HG03432 (cell line): Measurements from ENCODE around the gene HOXA10.

Experiments used
- ATAC-seq: cut with Tn5 transposase; IDR thresholded peaks from one replicate; pipeline ENCODE4 v1.9.1; 2021; ENCODE audit warnings: mild to moderate bottlenecking, moderate library complexity; ENCODE audit not compliant: unreplicated experiment

HOXA10 gene

DNA sequence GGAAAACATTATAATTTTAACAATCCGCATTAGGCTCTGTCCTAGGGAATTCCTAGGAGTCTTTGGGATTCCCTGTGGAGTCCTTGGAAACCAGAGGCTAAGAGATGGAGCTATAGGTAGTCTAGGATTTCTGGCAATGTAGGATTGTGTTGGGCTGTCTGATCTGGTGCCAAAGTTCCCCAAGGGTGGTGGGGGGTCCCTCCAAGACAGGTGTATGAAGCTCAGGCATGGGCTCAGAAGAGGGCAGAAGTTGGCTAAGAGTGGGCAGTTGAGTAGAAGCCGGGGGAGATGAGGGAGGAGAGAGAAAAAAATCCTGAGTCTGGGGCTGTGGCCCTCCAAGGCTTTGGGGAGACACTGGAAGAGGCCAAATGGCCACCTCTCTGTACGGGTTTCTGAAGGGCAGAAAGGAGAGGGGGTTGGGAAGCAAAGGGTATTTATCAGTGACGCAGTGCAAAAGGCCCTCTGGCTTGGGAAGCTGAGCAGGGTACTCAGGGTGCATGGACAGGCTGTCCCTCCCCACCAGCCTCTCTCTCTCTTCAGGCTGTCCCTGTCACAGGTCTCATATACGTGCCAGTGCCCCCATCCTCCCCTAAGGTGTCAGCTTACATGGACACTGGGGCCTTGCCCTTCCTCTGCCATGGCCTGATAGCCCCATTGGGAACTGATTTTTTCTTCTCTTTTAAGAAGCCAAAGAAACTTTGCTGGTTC lies 27.5 kb downstream of the HOXA10 start:
- no peak for ATAC-seq

DNA sequence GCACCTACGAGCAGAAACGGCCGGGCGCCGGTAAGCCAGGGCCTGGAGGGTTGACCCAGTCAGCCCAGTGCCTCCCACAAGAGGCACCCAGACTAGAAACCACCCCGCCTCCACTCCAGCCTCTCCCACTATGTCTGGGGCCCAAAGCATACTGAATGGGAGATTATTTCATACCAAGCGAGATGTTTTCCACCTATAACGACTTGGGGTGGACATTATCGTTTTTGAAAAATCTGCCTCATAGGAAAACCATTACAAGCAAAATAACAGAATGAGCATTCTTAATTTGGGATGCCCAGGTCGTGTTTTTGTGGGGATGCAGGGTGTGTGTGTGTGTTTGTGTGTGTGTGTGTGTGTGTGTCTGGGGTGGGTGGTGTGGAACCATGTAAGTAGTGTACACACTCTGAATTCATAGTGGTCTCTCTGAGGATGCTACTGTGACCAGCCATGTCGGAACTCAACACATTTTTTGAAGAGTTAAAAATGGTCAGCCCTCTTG lies 28.2 kb downstream of the HOXA10 start:
- ATAC-seq, result no peak

DNA sequence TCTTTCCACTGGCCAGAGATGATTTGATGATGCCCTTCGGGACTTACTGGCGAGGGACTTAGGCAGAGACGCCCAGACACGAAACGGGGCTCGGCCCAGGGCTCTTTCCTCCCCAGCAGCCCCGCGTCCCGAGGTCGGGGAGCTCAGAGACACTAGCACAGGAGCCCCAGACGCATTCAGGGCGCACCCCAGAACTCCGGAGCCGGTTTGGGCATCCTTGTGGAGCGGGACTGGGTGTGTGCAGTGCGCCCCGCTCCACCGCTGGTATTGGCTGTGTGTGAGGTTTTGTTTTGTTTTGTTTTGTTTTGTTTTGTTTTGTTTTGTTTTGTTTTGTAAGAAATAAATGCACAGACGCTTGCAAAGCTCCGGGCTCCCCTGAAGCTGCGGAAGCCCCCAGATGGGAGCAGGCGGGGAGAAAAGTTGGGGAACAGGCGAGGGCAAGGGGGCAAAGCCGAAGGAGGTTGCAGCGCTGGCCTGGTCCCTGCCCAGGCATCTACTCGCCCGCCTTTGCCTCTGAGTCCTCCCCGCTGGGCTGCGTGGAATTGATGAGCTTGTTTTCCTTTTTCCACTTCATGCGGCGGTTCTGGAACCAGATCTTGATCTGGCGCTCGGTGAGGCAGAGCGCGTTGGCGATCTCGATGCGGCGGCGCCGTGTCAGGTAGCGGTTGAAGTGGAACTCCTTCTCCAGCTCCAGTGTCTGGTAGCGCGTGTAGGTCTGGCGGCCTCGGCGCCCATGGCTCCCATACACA lies 28.8 kb downstream of the HOXA10 start:
- no peak for ATAC-seq

DNA sequence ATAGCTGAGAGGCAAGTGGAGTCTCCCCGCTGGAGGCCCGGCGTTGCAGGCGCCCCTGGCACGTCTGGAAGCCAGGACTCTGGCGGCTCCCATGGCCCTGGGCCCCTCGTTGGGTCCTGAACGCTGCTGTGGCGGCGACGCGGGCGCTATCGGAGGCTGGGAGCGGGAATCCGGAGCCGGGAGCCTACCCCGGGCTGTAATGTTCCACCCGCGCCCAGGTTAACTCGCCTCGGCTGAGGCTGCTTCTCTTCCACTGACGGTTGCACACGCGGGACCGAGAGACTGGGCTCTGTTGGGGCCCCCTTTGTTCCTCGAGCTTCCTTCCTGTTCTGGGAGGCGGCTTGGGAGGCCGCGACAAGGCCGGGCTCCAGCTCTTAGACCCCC lies 29.3 kb downstream of the HOXA10 start:
- no peak for ATAC-seq

DNA sequence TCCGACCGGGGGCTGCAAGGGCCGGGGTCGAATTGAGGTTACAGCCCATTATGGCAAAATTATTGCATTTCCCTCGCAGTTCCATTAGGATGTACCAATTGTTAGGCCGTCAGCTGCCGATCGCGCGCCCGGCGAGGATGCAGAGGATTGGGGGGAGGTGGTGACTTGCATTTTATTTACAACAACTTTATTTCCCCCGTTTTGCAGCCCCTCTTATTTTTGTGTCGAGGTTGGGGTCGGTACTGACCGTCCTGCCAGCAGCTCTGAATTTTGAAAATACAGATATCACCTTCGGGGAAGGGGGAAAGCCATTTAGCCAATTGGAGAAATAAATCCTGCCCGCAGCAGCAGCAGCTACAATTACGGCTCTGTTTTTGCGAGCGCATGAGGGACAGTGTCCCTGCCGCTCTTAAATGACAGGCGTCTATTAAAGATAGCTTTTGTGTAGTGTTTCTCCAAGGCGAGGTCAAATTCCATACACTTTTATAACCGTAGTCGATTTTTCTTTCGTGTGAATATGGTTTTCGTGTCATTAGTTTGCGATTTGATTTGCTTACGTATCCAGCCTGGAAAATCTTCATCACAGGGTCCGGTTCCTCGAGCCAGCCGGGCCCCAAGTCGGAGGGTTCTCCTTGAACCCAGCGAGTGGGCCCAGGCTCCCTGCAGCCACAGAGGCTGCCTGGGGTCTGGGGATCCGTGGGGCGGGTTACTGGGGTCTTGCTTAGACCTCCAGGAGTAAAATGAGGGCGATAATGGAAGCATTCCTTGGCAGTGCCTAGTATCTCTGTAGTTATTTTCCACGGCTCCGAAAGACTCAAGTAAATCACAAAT lies 30.0 kb downstream of the HOXA10 start:
- no peak for ATAC-seq

DNA sequence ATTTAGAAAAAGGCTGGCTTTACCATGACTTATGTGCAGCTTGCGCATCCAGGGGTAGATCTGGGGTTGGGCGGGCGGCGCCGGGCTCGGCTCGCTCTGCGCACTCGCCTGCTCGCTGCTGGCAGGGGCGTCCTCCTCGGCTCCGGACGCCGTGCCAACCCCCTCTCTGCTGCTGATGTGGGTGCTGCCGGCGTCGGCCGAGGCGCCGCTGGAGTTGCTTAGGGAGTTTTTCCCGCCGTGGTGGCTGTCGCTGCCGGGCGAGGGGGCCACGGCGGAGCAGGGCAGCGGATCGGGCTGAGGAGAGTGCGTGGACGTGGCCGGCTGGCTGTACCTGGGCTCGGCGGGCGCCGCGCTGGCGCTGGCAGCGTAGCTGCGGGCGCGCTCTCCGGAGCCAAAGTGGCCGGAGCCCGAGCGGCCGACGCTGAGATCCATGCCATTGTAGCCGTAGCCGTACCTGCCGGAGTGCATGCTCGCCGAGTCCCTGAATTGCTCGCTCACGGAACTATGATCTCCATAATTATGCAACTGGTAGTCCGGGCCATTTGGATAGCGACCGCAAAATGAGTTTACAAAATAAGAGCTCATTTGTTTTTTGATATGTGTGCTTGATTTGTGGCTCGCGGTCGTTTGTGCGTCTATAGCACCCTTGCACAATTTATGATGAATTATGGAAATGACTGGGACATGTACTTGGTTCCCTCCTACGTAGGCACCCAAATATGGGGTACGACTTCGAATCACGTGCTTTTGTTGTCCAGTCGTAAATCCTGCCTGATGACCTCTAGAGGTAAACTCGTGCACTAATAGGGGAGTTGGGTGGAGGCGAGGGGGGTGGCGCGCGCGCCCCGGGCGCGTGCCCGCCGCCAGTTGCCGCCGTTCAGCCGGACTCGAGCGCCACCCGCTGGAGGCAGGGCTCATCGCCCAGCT lies 30.8 kb downstream of the HOXA10 start, which contains the start of gene HOXA5:
Gene HOXA5, minus strand, starts transcription at position 659 of the 927 bp plus-strand sequence. Its CDS starts 74 bp downstream, at position 585.
- ATAC-seq, result no peak

DNA sequence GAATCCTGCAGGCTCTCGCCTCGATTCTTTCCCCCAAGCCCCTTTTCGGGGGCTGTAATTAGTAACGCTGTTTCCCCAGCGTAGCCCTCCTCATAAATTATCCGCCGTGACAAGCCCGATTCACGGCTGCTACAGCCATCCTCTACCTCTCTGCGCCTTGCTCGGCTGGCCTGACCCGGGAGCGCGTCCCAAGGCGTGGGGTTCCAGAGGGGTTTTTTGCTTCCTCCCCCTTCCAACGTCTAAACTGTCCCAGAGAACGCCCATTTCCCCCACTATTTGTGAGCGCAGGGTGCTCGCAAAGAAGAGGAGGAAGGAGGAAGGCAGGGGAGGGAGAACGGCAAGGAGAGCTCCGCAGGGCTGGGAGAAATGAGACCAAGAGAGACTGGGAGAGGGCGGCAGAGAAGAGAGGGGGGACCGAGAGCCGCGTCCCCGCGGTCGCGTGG lies 31.5 kb downstream of the HOXA10 start:
- ATAC-seq, result no peak

DNA sequence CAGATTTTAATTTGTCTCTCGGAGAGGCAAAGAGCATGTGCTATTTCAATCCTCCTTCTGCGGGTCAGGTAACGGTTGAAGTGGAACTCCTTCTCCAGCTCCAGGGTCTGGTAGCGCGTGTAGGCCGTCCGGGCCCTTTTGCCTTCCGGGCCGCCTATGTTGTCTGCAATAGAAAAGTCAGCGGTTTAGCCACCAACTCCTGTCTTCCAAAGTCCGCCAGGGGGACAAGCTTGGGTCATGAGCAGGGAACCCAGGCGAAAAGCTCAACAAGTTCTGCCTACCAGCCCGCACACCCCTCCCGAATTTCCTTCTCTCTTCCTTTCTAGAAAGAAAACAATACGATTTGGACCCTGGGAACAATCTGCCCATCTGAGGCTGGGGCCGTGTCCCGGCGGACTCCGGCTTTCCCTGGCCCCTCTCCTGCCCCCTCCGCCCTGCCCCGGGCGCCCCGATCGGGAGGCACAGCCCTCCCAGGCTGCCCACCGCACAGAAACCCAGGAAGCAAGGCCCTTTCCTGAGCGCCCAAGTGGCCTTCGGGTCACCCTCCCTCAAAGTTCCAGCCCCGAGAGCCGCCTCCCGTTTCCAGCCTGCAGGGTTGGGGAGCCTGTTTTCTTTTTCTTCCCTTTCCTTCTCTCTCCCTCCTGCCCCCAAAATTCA lies 32.1 kb downstream of the HOXA10 start:
- no peak for ATAC-seq

DNA sequence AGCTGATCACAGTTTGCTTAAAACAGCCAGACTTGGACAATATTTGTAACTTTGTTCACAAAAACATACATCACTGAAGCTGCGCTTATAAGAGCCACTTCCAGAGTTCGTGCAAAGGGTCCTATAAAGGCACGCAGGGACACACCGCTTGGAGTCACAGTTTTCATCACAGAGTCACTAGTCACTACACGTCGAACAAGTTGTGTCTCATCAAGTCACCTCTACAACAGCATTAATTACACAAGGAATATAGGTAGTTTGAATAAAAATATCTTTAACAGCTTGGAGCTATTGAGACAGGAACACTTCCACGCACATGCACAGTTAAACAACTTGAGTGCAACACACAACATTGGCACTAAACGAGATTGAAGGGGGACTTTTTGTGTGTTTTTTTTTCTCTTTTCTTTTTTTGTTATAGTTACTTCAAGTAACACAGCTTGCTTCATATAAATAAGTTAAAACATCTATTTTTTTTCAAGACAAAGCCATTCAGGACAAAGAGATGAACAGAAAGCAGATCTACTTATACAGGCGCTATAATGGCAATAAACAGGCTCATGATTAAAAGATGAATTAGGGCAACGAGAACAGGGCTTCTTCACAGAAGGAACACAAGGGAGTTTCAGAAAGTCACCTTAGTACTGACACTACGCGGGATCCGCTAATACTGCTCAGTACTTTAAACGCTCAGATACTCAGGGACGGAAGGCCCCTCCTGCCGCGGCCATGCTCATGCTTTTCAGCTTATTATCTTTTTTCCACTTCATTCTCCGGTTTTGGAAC lies 32.8 kb downstream of the HOXA10 start:
- ATAC-seq, result no peak

DNA sequence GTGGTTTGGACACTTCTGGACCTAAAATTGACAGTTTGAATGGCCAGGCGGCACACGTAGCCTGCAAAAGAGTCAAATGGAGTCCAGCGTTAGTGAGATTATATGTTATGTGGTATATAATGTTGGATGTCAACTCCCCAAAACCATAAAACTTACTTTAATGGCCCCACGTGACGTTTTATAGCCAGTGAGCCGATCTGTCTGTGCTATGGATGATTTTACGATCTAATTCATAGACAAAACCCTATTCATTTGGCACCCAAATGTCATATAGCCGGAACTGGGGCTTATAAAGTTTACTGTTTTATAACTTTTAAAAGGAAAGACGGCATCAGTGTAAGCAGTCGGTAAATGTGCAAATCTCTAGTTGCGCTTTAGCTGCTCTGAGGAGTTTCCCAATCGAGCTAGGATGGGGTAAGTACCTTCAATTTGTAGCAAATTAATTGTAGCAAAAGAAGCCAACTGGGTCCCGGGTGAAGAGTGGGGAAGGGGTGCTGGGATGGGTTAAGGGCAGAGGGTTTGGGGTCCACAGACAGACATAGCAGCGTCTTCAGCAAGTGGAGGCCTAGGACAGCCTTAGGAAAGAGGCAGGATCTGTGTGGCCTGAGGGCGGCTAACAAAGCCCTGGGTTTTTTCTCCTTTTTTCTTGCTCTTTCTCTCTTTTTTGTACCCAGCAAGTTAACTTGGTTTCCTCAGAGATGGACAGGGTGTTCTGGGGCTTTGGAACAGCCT lies 33.8 kb downstream of the HOXA10 start:
- no peak for ATAC-seq

DNA sequence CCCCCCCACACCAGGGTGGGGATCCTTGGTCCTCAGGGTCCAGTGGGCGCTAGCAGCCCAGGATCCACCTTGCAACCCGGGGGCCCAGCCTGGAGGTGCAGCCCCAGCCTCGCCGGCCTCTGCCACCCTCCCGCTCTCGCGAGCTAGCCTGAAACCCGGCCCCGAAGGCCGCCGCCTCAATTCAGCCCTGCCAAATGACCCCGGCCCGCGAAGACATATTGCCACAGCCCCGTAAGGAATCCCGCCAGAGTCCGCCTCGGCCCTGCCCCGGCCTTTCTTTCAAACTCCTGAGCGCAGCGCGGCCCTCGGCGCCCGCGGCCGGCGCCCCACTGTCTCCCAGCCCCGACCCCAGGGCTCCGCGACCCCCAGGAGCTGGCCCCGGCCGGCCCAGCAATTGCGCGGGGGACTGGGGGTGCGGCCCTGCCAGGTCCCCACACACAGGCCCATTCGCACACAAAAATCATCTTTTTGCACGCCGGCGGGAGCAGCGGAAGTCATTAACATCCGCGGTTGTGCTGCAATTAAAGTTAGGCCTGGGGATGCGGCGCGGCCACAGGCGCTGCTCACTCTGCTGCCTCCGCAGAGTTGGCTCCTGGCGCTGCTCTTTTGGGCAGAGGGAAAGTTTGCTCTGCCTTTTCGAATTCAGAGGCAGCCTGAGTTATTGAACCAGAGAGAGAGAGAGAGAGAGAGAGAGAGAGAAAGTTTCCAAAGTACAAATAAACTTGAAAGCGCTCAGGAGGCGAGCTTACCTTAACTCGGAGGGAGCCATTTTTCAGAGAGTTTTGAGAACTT lies 34.6 kb downstream of the HOXA10 start:
- ATAC-seq, result no peak

DNA sequence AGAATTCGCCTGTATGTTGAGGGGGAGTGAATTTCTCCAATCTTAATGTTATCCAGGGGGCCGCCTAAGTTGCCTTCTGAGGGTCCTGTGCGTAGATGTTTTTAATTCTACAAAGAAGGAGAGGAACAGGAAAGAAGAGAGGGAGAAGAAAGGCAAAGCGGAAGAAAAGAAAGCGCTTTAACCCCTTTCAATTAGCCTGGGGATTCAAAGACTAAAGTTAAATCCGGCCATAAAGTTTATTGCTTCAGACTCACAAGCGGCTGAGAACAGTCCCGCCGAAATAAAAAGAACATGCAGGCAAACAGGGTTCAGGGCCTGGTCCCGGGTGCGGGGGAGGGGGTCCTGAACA lies 35.2 kb downstream of the HOXA10 start:
- ATAC-seq, result no peak

DNA sequence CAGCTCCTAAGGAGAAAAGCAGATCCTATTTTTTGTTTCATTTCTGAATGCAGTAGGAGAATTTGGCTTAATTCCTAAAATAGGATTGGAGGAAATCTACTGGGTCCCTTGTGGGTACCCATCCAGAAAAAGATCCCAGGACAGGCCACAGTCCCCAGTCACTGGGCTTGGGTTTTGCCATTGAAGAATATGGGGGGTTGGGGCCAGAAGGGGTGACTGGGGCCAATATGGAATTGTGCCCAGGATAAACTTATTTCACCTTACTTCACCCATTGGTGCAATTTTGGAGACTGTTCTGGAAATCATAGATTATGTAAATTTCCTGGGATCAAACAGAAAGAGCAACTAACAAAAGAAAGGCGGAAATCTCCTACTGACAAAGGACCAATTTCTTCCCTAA lies 35.6 kb downstream of the HOXA10 start:
- no peak for ATAC-seq

DNA sequence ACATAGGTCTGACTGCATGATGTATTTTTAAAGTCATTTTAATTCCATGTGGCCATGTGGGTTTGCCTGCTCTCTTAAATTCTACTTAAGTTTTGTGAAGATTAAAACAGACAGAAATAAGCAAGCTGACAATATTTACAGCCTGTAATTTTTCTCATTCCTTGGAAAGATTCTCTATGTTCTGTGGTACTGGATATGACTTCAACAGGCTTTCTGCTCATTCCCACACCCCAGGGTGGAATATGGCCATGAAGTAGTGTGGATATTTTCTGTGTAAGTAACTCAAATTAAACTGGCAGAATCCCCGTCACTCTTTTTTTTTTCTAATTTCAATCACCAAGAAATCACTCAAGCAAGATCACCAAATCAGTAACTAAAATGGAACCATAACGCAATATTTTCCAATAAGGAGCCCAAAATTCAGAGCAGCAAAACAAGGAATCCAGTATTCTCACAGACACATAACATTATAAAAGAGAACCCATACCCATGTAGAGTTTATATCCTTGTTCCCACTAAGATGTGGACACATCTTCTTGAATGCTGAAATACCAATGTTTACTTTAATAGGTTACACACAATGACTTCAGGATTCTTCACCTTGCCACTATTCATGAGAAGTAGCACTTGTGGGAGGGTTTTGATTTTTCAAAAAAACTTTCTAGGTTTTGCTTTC lies 36.3 kb downstream of the HOXA10 start:
- ATAC-seq, result no peak

DNA sequence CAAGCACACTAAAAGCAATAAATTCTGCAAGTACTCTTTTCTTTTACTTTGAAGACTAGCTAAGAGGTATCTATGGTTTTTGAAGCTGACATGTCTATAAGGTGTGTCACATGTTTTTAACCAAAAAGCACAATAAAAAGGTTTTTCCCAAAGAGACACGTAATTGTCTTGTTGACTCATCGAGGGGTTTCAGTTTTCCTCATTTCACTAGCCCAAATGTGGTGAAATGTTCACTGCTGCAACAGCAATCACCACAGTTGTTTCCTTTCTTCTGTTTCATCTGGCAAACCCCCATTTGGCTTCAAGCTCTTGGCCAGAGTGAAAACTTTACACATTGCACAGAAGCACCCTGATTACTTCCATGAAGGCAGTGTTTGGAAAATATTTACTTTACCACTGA lies 39.7 kb downstream of the HOXA10 start:
- peak; percentile 60 for ATAC-seq

DNA sequence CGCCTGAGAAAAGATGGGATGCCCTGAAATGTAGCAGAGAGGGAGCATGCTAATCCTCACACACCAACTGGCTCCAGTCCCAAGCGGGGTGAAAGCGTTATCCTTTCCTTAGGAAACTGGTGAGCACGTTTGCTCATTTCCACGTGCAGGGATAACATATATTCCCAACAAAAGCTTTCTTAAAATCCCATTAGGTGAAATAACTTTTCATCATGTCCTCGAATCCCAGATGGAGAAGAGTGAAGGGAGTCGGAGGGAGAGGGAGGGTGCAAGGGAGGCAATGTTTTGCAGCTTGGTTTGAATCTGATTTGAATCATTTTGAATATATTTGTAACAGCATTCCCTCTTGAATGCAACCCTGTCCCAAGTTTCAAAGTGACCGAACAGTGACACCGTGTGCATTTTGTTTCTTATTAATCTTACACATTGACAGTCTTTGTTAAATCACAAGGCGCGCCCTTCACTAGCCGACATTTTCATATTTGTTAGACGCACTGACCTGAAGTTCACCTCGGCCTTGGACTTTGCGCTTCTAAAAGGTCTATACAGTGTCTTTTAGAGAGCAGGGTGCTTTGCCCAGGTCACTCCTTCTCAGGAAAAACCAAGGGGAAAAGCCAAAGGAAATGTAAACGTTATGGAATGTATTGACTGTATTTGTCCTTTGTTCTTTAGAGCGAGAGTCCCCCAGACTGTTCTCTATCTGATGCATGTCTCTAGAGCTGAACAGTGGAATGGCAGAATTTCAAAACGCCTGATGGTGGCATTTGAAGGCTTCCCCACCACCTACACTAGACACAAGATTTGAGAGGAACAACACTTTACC lies 40.5 kb downstream of the HOXA10 start:
- ATAC-seq, result no peak
